Epithelial cell of proximal tubule (primary cell): ENCODE results near the gene CFAP20. TPM values are rescaled to one million over a fixed set of nuclear protein-coding genes. Genes with fewer than 3 reads are reported as not detected.

Experiments
- DNase-seq: peaks from one replicate; pipeline ENCODE4 v3.0.0-alpha.2; 2011; ENCODE audit warnings: low read depth
- H3K4me3 ChIP-seq: 2 replicates; pipeline ENCODE4 v1.5.1; 2011; ENCODE audit warnings: low read depth, mild to moderate bottlenecking, low read length
- total RNA-seq: library from RNA; depleted of rRNA; stranded (reverse); fragments of >200 nt; gene quantifications from 2 replicates; pipeline ENCODE4 v1.2.3, GENCODE V29; 2015
- TF ChIP-seq, protein P1 (sequence below): conservative IDR thresholded peaks from 2 replicates; pipeline ENCODE4 v1.5.1; 2012; ENCODE audit warnings: low read depth, mild to moderate bottlenecking, low read length

Gene CFAP20
- total RNA-seq, 1 donor from 2014 or later = 38.6 TPM

DNA sequence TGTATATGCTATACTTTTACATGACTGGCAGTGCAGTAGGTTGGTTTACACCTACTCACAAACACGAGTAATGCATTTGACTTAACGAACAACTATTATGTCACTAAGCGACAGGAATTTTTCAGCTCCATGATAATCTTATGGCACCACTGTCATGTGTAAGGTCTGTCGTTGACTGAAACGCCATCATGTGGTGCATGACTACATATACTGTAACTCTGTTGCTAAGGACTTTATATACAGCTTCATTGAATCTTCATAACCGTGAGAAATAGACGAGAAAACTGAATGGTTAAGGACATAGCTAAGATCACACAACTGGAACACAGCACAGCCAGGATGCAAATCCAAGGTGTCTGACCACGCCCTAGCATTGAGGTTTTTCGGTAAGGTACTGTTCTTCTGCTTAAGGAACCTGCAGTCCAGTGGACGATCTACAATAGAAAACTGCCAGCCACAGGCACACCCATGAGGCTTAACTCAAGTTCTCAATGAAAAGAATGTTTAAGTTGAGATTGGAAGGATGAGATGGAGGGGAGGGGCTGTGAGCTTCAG is 3.3 kb downstream of the CFAP20 start:
- TF ChIP-seq, protein P1, sequence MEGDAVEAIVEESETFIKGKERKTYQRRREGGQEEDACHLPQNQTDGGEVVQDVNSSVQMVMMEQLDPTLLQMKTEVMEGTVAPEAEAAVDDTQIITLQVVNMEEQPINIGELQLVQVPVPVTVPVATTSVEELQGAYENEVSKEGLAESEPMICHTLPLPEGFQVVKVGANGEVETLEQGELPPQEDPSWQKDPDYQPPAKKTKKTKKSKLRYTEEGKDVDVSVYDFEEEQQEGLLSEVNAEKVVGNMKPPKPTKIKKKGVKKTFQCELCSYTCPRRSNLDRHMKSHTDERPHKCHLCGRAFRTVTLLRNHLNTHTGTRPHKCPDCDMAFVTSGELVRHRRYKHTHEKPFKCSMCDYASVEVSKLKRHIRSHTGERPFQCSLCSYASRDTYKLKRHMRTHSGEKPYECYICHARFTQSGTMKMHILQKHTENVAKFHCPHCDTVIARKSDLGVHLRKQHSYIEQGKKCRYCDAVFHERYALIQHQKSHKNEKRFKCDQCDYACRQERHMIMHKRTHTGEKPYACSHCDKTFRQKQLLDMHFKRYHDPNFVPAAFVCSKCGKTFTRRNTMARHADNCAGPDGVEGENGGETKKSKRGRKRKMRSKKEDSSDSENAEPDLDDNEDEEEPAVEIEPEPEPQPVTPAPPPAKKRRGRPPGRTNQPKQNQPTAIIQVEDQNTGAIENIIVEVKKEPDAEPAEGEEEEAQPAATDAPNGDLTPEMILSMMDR = no peak
- H3K4me3 ChIP-seq = no peak overlapping the region

DNA sequence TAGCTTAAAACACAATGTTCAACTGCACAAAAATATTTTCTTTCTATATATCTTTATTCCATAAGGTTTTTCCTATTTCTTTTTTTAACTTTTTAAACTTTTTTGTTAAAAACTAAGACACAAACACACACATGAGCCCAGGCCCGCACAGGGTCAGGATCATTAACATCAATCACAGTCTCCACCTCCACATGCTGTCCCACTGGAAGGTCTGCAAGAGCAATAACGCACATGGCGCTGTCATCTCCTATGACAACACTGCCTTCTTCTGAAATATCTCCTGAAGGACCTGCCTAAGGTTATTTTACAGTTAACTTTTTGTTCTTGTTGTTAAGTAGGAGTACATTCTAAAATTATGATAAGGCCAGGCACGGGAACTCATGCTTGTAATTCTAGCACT is 4.1 kb downstream of the CFAP20 start:
- TF ChIP-seq, protein P1 = no peak
- H3K4me3 ChIP-seq = no peak overlapping the region
- DNase-seq = no peak

More for the DNA sequence above, 3.3 kb downstream of the CFAP20 start:
- DNase-seq = no peak

DNA sequence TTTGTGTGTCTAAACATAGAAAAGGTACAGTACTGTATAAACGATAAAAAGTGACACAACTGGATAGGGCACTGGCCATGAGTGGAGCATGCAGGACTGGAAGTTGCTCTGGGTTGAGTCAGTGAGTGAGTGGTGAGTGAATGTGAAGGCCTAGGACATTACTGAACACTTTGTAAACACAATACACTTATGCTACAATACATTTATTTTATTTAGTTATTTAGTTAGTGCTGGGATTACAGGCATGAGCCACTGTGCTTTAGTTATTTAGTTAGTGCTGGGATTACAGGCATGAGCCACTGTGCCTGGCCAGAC is 4.6 kb downstream of the CFAP20 start:
- TF ChIP-seq, protein P1 = no peak
- DNase-seq = no peak
- H3K4me3 ChIP-seq = no peak overlapping the region

DNA sequence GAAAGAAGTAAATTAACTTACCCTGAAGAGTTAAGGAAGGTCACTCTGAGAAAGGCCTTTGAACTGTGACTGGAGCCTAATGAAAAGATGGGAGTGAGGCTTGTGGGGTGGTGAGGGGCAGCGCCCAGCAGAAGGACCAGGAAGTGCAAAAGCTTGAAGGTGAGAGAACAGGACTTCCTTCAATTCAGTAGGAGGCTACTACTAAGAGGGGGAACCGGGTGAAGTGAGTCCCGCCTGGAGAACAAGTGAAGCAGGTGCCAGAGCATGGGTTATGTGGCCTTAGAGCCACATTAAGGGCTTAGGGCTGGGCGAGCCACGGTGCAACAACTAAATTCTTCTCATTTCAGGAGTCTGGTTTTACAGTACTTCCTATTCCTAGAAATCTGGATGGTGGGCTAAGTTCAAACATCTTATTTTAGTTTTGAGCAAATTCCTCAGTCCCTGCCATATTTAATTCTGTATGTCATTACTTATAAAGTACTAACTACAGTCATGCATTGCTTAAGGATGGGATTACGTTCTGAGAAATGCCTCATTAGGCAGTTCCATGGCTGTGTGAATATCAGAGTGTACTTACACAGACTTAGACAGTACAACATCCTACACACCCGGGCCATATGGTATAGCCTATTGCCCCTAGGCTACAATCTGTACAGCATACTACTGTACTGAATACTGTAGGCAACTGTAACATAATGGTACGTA is 5.1 kb downstream of the CFAP20 start:
- DNase-seq = no peak
- H3K4me3 ChIP-seq = no peak overlapping the region
- TF ChIP-seq, protein P1 = no peak

DNA sequence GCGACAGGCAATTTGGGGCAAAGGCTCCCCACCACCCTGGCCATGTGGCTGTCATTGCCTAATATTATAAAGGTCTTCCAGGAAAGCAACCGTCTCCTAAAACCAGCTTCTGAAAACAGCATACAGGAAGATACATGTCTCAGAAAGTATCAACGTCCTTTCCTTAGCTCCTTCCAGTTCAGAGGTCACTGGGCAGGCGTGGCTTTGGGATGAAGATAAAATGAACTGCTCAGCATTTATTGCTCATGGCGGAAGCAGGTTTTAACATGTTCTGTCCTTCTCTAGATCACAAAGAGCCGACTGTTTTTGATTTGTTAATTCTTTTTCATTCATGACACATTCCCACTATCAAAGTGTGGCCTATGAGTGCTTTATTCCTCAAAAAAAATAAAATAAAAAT is 8.0 kb downstream of the CFAP20 start:
- no peak for DNase-seq
- TF ChIP-seq, protein P1 = no peak
- H3K4me3 ChIP-seq = peak overlapping the region; percentile 30

DNA sequence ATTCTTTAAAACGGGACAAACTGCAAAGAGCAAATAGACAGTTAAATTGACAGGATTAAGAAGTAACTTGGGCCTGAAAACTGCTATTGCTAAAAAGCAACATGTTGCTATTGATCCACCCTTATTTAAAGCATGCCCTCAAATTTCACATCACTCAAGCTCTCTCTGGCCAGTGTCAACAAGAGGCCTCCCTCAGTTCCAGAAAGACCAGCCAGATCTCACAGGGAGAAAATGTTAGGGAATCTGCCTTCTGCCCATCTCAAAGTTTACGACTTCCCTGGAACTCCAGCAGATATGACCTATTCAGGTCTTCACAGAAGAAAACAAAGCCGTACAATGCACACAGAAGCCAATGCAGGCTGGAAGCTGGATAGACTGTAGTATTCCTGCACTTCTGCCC is 8.9 kb downstream of the CFAP20 start:
- H3K4me3 ChIP-seq = no peak overlapping the region
- TF ChIP-seq, protein P1 = no peak
- no peak for DNase-seq

DNA sequence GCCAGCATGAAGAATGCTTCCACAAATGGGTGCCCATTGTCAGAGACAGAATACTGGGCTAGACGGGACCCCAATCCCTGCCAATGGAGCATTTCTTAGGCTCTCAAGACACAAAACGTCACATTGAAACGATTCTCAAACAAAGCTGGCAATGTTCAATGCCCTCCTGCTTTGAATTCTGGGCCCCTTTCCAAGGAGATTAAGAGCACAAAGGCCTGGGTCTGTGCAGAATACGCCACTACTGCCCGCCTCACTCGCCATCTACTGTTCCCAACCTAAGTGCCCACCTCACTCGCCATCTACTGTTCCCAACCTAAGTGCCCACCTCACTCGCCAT is 9.7 kb downstream of the CFAP20 start:
- TF ChIP-seq, protein P1 = no peak
- no peak for DNase-seq

More for the DNA sequence above, 9.7 kb downstream of the CFAP20 start:
- no peak overlapping the region for H3K4me3 ChIP-seq
